Hematopoietic multipotent progenitor cell treated with erythropoietin and hydrocortisone succinate and interleukin-3 and kit ligand, for 4 days (in vitro differentiated cells): Measurements from ENCODE around the gene RNF222.

Source experiments
- DNase-seq: peaks from one replicate; pipeline ENCODE4 v3.0.0-alpha.2; 2015

RNF222 gene, protein sequence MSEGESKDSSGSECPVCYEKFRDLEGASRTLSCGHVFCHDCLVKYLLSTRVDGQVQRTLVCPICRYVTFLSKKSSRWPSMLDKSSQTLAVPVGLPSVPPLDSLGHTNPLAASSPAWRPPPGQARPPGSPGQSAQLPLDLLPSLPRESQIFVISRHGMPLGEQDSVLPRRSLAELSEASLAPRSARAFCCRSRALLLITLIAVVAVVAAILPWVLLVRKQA

DNA sequence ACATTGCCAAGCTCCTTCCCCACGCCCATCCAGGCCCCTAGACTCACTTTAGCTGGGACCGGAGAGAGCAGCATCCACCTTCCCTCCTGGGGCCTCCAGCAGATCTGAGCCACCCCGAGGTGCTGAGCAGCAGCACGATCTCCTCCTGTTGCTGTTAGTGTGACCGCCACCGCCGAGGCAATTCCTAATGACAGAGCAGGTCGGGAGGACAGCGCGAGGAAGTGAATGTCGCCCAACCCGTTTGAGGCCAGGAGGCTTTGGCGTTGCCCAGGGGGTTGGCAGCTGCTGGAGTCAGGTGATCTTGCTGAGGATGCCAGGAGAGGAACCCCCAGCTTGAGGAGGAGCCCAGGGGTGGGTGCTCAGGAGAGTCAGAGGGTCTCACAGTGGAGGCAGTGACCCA, at the start of gene RNF222:
RNF222 (minus strand) TSS at position 192 of the 400 bp plus-strand sequence. CDS start 4,366 bp downstream, outside the sequence.
- no peak for DNase-seq

DNA sequence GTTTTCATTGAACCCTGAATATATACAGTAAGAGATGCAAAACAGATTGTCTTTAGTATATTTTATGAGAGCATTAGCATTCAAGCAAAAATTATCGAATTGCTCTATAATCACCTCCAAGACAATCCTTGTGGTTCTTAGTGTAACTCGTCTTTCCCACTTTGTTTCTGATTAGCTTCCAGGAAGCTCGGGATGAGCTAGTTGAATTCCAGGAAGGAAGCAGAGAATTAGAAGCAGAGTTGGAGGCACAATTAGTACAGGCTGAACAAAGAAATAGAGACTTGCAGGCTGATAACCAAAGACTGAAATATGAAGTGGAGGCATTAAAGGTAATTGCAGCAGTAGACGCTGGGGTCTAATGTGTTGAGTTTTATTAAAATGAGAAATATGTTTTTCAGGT, 47.9 kb upstream of the RNF222 start:
- no peak for DNase-seq

DNA sequence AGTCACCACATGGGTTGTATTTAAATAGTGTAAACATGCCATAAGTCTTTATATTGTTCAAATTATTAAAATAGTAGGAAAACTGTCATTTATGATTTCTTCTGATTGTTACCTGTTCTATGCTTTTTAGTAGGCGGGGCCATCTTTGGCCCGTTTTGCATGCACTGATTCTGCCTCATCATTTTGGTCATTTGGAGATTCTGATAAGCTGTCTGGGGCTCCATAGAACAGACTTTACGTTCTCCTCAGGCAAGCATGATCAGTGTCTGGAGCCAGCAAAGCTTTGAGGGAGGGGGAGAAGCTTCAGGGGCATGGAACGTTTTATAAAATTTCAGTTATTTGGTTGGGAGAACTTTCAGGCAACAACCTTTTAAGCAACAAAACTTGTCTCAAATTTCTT, 46.9 kb upstream of the RNF222 start:
- DNase-seq = peak; percentile 47

DNA sequence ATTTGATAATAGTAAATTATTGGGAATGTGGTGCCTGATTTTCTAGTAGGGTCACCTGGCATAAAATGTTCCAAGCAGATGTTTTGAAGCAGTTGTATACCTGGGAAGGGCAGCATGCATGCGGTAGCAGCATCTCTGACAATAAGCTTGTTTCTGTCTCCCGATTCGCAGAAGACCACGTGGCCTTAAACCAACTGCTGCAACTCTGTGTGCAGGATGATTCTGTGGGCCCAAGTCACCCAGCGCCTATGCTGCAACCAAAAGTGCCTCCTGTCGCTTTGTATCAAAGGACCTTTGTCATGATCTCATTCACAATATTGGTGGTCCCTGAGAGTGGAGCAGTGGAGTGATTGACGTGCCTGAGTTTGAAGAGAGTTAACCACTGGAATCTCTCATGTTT, 46.1 kb upstream of the RNF222 start:
- DNase-seq = no peak

DNA sequence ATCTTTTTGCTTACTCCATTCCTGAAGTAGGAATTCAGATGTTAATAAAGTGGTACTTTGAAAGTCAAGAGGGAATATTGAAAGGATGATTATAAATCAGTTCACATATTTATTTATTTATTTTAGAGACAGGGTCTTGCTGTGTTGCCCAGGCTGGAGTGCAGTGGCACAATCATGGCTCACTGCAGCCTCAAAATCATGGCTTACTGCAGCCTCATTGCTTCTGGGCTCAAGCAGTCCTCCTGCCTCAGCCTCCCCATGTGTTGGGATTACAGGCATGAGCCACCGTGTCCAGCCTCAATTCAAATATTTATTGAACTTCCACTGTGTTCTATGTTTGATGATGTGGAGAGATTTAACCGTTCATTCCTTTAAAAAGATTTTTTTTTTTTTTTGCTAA, 44.7 kb upstream of the RNF222 start:
- no peak for DNase-seq

DNA sequence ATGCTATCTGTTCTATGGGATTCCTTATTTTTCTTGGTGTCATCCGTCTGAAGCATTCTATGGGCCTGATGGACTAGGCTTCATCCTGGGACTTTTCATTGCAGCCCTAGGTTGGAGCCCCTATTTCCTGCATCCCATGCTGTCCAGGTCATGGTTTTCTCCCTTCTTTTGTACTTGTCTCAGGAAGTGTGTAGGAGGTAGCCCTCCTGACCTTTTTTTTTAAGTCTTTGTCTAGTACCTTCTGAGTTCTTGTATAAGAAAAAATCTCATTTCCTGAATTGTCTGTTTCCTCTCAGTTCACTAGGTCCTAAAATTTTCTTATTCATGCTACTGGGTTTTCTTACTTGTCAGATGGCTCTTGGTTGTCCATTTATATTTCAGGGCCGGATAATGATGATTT, 44.1 kb upstream of the RNF222 start:
- no peak for DNase-seq

DNA sequence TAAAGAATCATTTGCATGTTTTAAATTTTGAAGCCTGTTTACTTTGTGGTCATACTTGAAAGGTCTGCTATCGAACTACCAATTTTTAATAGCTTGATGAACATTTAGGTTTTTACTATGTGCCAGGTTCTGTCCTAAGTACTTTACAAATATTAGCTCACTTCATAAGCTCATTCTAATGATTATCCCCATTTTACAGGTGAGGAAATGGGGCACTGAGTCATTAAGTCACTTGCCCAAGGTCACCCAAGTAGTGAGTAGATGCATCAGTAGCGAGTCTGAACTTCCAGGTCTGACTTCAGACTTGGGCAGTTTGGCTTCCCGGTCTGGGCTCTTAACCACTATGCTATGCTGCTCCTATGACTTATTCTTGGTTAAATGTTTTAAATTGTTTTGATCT, 42.1 kb upstream of the RNF222 start:
- no peak for DNase-seq

DNA sequence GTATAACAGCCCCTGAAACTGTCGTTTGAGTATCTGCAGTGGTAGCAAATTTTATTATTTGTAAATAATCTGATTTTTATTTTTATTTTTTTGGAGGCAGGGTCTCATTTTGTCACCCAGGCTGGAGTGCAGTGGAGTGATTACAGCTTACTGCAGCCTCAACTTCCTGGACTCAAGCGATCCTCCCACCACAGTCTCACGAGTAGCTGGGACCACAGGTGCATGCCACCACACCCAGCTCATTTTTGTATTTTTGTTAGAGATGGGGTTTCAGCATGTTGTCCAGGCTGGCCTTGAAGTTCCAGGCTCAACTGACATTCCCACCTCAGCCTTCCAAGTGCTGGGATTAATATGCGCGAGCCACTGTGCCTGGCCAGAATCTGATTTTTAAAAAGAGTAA, 40.8 kb upstream of the RNF222 start:
- DNase-seq = no peak

DNA sequence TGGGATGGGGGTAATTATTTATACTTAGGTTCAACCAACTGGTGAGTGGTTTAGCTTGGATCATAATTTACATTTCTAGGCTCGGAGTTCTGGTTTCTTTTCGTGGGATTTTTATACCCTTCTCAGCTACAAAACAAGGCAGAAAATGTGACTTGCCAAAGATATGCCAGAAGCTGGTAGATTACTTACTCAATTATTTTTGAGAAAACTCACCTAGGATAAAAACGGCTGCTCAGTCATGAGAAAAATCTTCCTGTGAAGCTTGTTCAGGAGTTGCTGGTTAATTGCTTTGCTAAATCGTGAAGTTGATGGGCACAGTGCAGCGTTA, 39.2 kb upstream of the RNF222 start:
- no peak for DNase-seq

DNA sequence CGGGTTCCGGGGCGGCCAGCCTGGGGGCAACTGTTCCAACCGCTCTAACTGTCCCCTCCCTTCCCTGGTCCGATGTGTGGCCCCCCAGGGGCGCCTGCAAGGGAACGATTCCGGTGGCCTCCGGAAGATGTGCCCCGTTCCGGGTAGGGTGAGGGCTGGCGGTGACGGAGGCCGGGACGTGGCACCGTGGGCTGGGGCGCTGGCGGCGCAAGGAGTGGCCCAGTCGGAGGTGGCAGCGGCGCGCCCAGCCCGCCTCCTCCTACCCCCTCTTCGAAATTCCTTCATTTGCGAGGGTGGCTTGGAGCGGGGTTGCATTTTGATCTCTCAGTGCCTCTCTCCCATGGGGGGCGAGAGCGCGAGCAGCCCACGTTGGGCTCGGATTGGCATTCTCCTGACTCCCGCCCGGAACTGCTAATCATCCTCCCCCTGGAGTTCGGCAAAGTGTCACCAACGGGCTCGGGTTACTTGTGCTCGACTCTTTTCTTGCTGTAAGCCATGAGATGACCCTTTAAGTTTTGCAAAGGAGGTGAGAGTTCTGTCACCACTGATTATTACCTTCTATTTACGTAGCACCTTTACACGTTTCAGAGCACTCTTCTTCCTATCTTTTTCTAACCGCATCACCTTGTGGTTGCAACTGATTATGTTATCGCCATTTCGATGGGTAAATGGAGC, 38.7 kb upstream of the RNF222 start:
- peak; percentile 76 for DNase-seq

DNA sequence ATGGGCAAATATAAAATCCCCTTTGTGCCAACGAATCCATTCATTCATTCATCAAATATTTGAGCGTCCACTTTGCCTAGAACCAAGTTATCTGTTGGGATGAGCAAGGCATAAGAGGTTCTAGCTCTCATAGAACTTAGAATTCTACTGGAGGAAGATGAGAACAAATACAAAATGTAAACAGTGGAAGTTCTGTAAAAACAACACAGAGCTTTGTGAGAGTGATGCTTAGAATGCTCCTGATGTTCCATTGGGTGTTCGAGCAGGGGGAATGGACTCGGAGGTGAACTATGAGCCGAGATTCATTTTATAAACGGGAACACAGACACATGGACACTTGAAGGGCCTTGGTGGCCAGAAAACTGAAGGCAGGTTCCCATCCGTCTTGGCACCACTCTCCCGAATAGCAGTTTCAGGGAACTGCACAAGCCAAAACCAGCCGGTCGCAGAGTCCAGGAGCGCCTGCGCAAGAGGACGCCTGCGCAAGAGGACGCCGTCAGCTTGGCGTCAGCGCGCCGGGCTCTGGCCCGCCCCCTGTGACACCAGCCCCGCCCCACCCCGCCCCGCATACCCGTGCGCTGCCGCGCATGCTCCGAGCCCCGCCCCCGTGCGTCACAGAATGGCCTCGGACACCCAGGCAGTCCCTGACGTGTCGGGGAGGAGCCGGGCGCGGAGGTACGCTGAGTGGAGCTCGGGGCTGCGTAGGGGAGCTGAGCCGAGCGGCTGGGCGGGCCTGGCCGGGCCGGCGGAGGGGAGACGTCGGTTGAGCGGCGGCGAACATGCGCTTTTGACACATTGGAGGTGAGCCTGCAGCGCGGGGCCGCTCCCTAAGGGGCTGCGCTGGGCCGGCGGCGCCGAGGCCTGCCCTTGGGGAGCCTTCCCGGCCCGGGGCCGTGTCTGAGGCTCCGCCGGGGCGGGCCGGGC, 37.9 kb upstream of the RNF222 start, which contains the start of gene NDEL1:
NDEL1 (plus strand) TSS at position 640 of the 924 bp plus-strand sequence. CDS start 8,388 bp downstream, outside the sequence.
- peak; percentile 99 for DNase-seq

DNA sequence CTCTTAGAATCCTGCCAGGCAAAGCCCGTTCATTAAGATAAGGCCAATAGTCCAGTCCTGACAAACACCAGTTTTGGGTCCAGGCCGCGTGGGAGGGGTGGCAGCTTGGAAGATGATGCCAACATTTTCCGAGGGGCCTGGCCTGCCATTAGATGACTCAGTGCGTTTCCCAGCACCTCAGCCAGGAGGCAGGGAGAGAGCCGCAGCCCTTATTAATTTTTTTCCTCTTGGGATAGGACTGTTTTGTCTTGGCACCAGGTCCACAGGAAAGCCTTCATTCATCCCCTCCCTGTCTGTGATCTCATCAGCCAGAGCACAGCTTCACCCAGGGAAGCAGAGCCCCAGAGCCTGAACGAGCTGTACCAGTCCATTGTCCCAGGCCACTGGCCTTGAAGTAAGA, 33.3 kb upstream of the RNF222 start:
- no peak for DNase-seq

DNA sequence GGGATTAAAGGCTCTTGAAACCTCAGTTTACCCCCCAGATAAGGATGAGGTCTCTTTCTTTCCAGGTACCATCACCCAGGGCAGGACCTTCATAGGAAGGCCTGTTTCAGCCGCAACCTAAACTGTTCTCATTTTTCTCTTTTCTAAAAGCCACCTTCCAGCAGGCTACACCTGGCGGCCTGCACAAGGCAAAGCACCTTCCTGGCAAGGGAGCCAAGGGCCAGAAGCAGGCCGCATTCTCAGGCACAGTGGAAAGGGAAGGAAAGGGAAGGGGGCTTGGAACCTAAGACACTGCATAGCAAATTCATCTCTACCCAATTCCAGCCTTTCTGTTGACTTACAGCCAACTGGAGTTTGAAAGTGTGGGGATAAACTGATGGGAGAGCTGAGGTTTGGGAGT, 29.2 kb upstream of the RNF222 start:
- no peak for DNase-seq

DNA sequence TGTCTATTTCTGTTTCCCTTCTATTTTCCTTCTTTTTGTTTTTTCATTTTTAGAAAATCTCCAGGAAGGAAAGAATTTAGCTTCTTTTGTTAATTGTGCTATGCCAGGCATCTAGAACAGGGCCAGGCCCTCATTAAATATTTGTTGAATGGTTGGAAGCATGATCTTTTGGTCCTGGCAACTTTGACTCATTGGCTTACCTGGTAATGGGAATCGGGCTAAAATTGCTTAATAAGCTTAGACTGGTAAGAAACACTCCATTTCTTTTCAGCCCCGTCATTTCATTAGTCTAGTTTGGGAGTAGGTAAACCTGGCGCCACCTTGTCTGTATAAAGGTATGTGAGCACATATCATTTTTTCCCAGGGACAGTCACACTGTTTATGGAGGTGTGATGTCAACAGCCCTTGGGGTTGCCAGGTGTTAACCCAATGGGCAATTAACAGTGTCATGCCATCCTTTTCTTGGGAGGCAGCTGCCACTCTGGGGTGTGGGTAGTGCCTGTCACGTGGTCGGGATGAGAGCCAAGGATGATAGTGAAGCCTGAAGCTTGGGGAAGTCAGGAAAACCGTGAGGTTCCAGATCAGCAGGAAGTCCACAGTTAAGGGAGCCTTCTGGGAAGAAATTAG, 28.6 kb upstream of the RNF222 start:
- DNase-seq = no peak

DNA sequence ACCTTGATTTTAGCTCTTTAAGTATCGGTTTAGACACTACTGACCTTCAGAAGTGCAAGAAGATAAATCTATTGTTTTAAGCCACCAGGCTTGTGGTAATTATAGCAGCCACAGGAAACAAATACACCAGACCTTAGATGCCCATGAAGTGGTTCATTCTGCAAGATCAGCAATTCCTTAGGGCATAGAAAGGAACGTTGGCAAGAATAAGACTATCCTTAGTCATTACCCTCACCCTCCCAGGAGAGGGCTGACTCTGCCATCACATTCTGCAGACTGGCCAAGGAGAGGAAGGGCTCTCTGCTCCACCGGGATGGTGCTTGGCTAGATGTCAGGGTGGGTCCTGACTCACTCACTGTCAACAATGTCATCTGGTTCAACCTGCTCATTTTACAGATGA, 23.9 kb upstream of the RNF222 start:
- DNase-seq = no peak

DNA sequence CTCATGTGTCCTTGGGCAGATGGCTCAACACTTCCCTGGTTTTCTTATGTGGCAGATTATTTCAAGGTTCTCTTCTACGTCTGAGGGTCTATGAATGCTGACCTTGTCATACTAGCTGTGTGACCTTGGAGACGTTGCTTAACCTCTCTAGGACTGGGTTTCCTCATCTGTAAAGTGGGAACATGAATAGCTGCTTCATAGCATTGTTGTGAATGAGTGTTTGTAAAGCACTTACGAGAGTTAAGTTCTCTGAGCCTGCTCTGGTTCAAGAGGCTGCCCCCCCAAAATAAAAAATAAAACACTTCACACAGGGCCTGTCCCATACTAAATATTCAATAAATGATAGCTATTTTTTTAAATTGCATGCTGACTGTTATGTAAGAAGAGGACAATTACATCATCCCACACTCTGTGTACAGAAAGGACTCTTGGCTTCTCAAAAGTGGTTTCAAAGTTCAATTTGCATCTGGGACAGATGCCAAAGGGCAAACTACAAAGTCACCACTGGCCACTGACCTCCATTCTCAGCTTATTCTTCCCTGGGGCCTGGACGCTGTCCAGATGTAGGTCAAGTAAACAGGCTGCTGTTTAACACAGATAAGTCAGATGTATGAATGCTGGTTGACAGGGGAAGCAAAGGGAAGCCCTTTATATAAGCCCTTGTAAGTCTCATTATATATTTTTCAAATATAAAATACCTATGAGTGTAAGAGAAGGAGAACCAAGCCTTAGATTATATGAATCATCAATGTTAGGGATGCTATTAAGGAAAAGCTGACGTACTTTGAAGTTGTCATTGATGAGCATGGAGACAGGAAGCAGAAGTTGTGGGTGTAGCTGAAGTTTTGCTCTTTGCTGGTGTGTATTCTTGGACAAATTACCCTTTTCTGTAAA, 22.7 kb upstream of the RNF222 start:
- peak; percentile 85 for DNase-seq

DNA sequence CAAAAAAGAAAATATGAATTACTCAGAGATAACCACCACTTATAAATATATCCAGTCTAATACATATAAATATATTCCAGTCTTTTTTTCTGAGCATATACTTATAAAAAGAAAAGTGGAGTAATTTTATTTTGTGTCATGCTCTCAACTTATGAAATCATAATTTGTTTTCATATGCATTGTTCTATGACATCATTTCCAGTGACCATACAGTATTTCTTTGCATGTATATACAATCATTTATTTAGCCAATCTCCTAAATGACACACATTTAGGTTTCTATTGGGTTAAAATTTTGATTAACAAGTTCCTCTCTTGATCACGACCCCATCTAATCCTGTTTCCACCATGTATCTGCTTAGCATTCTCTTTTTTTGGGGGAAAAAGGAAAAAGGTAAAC, 21.7 kb upstream of the RNF222 start:
- DNase-seq = no peak

DNA sequence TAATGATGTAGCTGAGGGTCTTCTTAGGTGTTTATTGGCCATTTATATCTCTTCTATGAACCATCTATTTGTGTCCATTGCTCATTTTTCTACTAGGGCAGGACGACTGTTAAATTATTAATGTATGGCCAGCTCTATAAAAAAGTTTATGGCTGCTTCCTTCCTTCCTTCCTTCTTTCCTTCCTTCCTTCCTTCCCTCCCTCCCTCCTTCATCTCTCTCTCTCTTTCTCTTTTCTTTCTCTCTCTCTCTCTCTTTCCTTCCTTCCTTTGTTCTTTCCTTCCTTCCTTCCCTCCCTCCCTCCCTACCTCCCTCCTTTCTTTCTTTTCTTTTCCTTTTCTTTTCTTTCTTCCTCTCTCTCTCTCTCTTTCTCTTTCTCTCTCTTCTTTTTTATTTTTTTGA, 20.8 kb upstream of the RNF222 start:
- no peak for DNase-seq

DNA sequence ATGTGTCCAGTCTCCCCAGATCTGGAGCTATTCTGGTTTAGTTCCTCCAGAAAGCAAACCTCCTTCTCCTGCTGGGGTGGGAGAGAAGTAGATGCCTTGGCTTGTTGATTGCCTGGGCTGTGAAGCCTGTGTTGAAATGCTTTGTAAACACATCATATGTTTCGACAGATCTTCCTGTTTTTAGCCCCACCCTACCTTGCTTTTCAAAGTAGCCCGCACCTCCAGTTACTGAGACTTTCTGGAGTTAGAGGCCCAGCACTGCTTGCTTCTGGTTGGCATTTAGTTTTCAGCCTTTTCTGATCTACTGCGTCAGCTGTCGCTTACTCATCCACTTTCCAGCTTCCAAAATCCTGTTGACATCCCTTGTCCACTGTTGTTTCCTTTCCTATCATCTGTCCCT, 20.2 kb upstream of the RNF222 start:
- DNase-seq = peak; percentile 47

DNA sequence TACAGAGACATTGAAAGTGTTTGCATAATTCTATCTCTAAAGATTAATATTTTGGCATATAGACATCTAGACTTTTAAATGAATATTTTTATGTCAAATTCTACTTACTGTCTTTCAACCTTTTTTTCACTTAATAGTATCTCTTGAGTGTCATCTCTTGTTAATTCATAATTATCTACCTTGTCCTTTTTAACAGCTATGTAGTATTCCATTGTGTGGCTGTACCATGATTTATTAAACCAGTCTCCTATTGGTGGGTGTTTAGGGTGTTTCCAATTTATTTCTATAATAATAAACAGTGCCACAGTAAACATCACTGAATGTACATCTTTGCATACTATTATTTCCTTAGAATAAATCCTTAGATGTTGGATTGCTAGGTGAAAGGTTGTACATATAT, 16.3 kb upstream of the RNF222 start:
- no peak for DNase-seq

DNA sequence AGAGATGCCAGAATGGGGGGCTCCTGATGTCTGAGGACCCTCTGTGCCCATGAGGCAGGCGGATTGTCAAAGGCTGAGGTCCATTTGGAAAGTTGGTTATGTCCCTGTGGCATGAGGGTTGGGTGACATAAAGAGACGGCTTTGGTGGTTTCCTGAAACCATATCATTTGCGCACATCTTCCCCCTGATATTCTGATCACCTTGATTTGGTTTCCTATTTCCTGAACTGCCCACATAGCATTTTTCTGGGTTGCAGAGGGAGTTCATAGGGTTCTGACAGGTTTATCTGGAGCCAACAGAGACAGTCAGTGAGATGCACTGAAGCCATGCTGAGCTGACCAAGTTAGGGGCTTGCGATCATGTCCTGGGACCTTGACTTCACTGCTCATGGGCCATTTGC, 15.7 kb upstream of the RNF222 start:
- peak; percentile 57 for DNase-seq

DNA sequence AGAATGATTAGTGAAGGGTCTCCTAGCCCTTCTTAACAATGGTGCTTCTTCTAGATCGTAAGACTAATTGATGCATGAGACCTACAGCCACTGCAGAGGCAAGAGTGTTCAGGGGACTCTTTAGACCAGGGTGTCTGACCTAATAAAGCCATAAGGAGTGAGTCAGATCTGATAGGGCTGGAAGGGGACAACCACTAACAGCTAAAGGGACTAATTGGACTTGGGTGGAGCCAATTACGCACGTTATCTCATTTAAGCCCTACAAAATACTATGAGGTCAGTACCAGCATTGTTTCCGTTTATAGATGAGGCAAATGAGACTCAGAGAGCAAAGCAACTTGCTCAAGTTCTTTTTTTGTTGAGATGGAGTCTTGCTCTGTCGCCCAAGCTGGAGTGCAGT, 14.5 kb upstream of the RNF222 start:
- peak; percentile 93 for DNase-seq
